Kidney (tissue), 14 donors: ENCODE results near the gene ZNF101. TPM values are rescaled to one million over a fixed set of nuclear protein-coding genes. Genes with fewer than 3 reads are reported as not detected.

Source experiments
- DNase-seq, 5 donors: peaks; one replicate each; pipeline ENCODE4 v3.0.0-alpha.2; 2013 to 2020
- FAIRE-seq: peaks from 2 replicates; lab custom pipeline; 2012; peaks lifted over from hg19 to GRCh38; lab: Jason Lieb, UNC
- H3K27ac ChIP-seq, 2 donors: one replicate each; pipeline ENCODE4 v1.7.0; 2013; ENCODE audit warnings: low read depth in 2 of 2, low read length in 2 of 2, inconsistent platforms in 1 of 2
- H3K27me3 ChIP-seq: one replicate; pipeline ENCODE4 v1.7.1; 2013; ENCODE audit warnings: low read length, inconsistent platforms; ENCODE audit not compliant: control insufficient read depth, insufficient read depth
- H3K36me3 ChIP-seq, 3 donors: one replicate each; pipeline versions ENCODE4 v1.7.0 to v1.7.1; 2013; ENCODE audit warnings: low read length in 3 of 3, control low read depth in 1 of 3, inconsistent platforms in 1 of 3; ENCODE audit not compliant: insufficient read depth in 3 of 3, control insufficient read depth in 2 of 3
- H3K4me1 ChIP-seq, 3 donors: one replicate each; pipeline versions ENCODE4 v1.7.0 to v1.7.1; 2013; ENCODE audit warnings: low read length in 3 of 3, inconsistent platforms in 1 of 3, low read depth in 1 of 3; ENCODE audit not compliant: control insufficient read depth in 2 of 3, insufficient read depth in 2 of 3
- H3K4me3 ChIP-seq, 3 donors: one replicate each; pipeline versions ENCODE4 v1.7.0 to v1.8.1; 2013; ENCODE audit warnings: low read length in 3 of 3, control low read depth in 1 of 3, inconsistent platforms in 1 of 3
- H3K9ac ChIP-seq, 3 donors: one replicate each; pipeline versions ENCODE4 v1.7.0 to v1.7.1; 2013; ENCODE audit warnings: low read length in 3 of 3, control low read depth in 1 of 3, inconsistent platforms in 1 of 3
- H3K9me3 ChIP-seq, 3 donors: one replicate each; pipeline versions ENCODE4 v1.7.0 to v1.7.1; 2013; ENCODE audit warnings: low read length in 3 of 3, control low read depth in 1 of 3, inconsistent platforms in 1 of 3; ENCODE audit not compliant: control insufficient read depth in 2 of 3, insufficient read depth in 1 of 3
- CTCF ChIP-seq: IDR thresholded peaks from 3 replicates; pipeline ENCODE4 v1.5.1; 2012; ENCODE audit warnings: mild to moderate bottlenecking, moderate library complexity, borderline replicate concordance; ENCODE audit not compliant: insufficient read depth; ENCODE audit errors: extremely low read depth
- intact Hi-C: fragments of 100-400 bp; cut with DNase I; formaldehyde crosslinking; loops from one replicate; pipeline ENCODE4 v1.11.1; 2022
- polyA plus RNA-seq: library from polyadenylated mRNA; stranded (reverse); fragments of 350-450 nt; fragmentation: Illumina TruSeq; extraction: RNeasy Lipid Tissue Mini Kit (QIAGEN cat#74804); gene quantifications from one replicate; pipeline ENCODE4 v1.2.3, GENCODE V29; 2014; ENCODE audit warnings: low read depth, low replicate concordance; ENCODE audit not compliant: insufficient read depth
- total RNA-seq: library from RNA; stranded (reverse); fragmentation: NEBNext Ultra II Directional; extraction: Animal tissue kit (Norgen Biotek cat#: 25700); gene quantifications from one replicate; pipeline ENCODE4 v1.2.1, GENCODE V29; 2021
- donor health status: control.
- donor health status: control.
- donor health status: control.
- donor health status: control.
- donor health status: control.
- donor health status: DM: yes; HTN: yes; CAD: no.
- donor health status: Normal renal cell carcinoma (clear cell type).

Gene ZNF101
- total and polyA plus RNA-seq, 2 donors from 2014 or later = 10.2 to 21.2 TPM

GRCh38 chr19:19633711-19634515 lies 34.7 kb upstream of the ZNF101 start:
- Histone ChIP-seq H3K27ac (no peak overlapping the region), H3K9ac (no peak overlapping the region), H3K4me1 (no peaks in the 10 kb centered on the region), H3K9me3 (no peaks in the 10 kb centered on the region), H3K36me3 (no peaks in the 10 kb centered on the region), H3K27me3 (no peaks in the 10 kb centered on the region), H3K4me3 (no peak overlapping the region)
- DNase-seq (peak in 1 of 5 donors; percentile 70), FAIRE-seq (no peak)
- intact Hi-C loops = no loop called here
- TF ChIP-seq CTCF = no peak

DNA sequence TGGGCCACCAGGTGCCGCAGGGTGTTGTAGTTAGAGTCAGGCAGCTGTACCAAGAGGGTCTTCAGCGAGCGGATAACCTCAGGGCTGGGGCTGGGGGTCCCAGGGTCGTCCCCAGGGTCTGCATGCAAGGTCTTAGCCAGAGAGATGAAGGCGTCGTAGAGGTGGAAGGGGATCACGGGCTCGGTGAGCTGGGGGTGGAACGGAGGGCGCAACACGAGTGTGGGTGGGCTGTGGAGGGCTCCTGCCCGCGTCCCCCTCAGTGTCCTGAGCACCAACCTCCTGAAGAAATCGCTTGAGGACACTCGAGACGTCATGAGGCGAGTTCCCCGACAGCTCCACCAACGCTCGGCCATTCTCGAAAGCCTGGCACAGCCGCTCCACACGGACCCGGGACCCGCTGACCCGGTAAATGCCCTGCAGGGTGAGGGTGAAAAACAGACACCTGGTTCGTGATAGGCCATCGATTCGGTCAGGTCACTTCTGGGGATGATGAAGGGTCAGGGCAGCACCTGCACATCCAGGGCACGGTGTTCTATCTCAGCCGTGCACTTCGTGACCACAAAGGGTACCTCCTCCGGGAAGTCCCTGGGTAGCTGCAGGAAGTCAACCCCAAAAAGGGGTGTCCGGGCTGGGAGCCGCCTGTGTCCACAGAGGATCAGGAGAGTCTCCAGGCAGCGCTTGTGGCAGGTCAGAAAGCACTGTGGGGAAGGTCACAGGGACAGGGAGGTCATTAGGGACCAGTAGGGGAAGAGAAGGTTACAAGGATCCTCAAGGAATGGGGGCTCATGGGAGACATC lies 33.9 kb upstream of the ZNF101 start:
- Histone ChIP-seq H3K9me3 (no peaks in the 10 kb centered on the region), H3K36me3 (no peaks in the 10 kb centered on the region), H3K9ac (no peak overlapping the region), H3K27ac (no peak overlapping the region), H3K4me1 (no peaks in the 10 kb centered on the region), H3K27me3 (no peaks in the 10 kb centered on the region), H3K4me3 (no peak overlapping the region)
- no peak for TF ChIP-seq CTCF
- FAIRE-seq (no peak), DNase-seq (peak in 1 of 5 donors; percentile 68)
- intact Hi-C loops = no loop called here

- Histone ChIP-seq H3K27ac (no peak overlapping the region), H3K36me3 (no peaks in the 10 kb centered on the region), H3K9me3 (no peaks in the 10 kb centered on the region), H3K9ac (no peak overlapping the region), H3K4me1 (no peaks in the 10 kb centered on the region), H3K27me3 (no peaks in the 10 kb centered on the region), H3K4me3 (no peak overlapping the region)
- intact Hi-C loops = no loop called here
- DNase-seq = peak in 1 of 5 donors; percentile 58
- no peak for FAIRE-seq
- TF ChIP-seq CTCF = no peak
Observed at GRCh38 chr19:19635313-19635702, 33.3 kb upstream of the ZNF101 start.
